GM23338 (cell line): ENCODE measurements around the gene CDK5R1.

ENCODE experiments used
- EZH2 ChIP-seq: fragments of 200-600 bp; sonication (generic); IDR thresholded peaks from one replicate; pipeline ENCODE4 v1.8.0; 2017; ENCODE audit warnings: antibody characterized with exemption, mild to moderate bottlenecking, low read depth; ENCODE audit not compliant: unreplicated experiment
- TF ChIP-seq, protein P1 (sequence below), 2 experiments: fragments of 200-600 bp in 1 of 2; sonication (generic) in 1 of 2; conservative IDR thresholded peaks; 2 replicates each; pipeline versions ENCODE4 v1.5.1 to v1.6.1; 2016 to 2017; ENCODE audit warnings: antibody characterized with exemption in 2 of 2, low read depth in 2 of 2, mild to moderate bottlenecking in 2 of 2, moderate library complexity in 1 of 2

DNA sequence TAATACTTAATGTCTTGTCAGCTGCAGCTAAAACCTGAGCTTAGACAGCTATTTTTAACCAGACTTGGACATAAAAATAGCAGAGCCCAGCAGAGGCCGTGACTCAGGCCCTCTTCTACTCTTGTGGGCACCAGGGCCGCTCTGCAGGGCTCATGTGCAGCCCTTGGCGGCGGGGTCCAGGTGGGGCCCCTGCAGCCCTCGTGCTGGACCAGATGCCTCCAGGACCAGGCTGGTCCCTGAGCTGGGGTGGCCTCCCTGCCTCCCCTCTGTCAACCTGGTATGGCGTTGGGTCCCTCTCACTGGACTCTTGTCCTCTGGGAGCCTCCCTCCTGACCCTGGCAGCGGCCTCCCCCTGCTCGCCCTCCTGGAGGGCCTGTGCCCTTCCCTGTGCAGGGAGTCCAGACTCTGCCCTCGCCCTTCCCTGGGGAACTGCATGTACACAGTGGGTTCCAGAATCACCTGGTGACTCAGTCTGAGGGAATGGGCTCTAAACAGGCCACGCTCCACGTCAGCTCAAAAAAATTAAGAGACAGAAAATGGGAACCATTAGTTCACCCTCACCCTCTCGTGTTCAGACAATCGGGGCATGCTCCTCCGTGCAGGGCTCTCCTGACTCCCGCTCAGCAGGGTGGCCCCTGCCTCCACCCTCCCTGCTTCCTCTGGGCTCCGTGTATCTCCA, 9.7 kb downstream of the CDK5R1 start:
- TF ChIP-seq, protein P1, sequence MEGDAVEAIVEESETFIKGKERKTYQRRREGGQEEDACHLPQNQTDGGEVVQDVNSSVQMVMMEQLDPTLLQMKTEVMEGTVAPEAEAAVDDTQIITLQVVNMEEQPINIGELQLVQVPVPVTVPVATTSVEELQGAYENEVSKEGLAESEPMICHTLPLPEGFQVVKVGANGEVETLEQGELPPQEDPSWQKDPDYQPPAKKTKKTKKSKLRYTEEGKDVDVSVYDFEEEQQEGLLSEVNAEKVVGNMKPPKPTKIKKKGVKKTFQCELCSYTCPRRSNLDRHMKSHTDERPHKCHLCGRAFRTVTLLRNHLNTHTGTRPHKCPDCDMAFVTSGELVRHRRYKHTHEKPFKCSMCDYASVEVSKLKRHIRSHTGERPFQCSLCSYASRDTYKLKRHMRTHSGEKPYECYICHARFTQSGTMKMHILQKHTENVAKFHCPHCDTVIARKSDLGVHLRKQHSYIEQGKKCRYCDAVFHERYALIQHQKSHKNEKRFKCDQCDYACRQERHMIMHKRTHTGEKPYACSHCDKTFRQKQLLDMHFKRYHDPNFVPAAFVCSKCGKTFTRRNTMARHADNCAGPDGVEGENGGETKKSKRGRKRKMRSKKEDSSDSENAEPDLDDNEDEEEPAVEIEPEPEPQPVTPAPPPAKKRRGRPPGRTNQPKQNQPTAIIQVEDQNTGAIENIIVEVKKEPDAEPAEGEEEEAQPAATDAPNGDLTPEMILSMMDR (conservative IDR thresholded peaks at IDR 0.05; ENCODE audit: low read depth in 2 of 2): no peak
- TF ChIP-seq EZH2: no peak
